NCI-H2029 treated with DMSO at 0.1 percent for 48 hours (cell line): ENCODE measurements around the gene THADA.
"Not testable (repeated sequence)": the region's sequence is repeated elsewhere in the genome, so short reads cannot be mapped to it uniquely, and the experiment has no call there.

ENCODE experiments used
- DNase-seq: peaks from one replicate; lab custom pipeline; 2025; lab: John Stamatoyannopoulos, UW

THADA gene

DNA sequence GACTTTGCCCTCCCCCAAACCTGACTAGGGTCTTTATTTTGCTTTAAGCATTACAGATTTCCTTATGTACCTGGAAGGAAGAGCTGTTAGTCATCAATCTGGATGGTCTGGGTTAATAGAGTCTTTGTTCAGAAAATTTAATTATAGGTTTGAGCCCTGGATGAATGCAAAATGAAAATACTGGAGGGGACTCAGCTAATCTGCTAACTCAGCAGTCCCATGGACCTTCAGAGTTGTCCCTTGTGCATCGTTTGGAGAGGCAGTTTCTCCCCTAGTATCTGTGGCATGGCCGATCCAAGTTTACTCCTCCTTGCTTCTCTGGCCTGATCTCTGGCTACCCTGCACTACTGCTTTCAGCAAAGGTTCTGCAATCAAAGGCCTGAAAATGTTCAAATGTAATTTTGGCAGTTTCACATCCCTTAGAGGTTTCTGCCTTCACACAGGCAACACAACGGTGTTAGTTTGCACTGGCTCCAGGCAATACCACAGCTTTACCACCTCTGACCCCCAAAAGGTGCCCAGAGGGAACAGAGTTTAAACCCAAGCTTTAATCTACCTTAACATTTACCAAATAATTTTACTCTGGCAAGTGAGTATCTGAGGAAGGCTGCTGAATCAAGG, 134.3 kb downstream of the THADA start:
- DNase-seq, result no peak

DNA sequence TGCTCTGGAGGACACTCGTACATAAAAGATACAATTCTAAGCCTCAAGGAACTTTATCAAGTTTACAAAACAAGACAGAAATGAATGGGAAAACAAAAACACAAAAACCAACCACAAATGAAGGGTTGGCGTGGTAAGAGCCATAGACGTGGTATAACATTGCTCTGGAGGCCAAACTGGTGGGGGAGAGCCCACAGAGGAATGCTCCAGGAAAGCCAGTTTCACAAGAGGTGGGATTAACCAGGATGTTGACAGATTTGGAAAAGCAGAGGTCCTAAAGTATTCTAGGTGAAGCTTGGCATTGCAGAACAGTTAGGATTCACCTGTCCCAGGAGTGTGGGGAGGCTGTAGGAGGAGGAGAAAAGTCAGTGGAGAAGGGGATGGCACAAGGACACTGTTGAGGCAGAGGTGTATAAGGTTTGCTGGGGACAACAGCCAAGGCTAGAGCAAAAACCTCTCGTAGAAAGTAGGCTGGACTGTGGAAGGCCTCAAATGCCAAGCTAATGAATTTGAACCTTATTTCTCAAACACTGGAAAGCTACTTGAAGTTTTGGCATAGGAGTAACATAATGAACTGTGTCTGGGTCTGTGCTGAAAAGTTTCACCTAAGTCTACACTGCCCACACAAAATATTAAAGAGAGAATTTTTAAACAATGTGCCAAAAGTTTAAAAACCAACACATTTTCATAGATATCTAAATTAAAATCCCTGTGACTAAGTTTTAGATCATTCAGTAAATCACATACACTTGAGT, 135.1 kb downstream of the THADA start:
- DNase-seq, result no peak

DNA sequence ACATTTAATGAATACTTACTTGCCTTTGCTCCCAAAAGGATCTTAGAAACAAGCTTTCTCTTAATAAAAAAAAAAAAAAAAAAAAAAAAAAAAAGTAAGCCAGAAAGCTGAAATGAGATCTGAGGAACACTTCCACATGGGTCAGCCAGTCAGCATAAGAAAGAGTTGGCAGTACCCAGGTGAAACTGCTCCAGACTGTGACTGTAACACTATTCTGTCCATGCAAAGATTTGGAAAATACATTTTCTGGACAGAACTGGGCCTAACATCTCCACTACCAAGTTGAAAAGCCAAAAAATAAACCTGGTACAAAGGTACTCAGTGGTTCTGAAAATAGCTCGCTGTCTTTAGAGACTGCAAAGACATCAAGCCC, 135.7 kb downstream of the THADA start:
- DNase-seq, result no peak

DNA sequence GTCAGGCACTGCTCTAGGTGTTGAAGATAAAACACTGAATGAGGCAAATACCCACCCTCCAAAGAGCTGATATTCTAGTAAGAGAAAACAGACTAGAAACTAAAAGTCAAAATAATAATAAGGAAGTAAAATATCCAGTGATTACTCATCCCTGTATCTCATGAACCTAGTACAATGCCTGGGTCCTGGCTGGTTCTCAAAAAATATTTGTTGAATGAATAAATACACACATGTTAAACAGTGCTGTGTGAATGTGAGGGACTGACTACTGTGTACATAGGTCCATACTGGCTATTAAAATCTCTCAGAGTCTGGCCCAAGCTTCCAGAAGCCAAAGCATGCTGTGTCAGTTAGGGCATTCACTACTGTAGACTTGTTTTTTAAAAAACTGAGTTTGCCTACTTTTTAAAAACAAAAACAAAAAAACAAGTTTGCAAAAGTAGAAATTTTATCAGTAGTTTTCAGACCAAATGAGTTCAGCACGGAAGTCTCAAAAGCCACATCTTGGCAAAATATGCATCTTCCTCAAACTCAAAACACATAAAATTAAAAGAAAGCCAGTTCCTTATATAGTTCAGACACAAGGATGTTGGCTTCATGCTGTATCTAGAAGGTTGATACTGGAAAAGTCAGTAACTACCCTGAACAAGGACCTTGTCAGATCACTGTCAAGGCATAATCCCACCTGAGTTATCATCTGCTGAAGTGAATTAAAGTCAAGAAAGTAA, 136.2 kb downstream of the THADA start:
- no peak for DNase-seq

DNA sequence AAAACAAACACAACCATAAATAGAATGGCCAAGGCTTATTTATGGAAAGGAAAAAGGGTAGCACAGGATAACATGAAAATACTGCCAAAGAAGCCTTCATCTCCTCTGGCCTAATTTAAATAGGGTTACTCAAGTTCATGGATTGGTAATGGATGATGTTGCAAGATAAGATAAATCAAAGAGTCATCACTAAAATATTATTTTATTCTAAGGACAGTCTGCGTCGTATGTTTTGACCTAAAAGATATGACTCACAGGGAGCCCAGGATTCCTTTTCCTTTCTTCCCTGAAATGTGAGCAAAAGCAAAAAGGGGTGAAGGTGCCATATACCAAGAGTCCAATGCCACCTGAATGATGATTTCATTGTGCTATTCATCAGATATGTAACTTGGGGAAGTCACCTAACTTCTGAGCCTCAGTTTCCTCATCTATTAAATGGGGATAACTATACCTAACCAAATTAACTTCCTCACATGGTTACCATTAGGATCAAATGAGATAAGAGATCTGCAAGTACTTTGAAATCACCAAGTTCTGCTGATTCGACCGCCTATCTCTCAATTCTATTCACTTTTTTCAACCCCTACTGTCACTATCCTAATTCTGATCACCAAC, 137.7 kb downstream of the THADA start:
- no peak for DNase-seq

DNA sequence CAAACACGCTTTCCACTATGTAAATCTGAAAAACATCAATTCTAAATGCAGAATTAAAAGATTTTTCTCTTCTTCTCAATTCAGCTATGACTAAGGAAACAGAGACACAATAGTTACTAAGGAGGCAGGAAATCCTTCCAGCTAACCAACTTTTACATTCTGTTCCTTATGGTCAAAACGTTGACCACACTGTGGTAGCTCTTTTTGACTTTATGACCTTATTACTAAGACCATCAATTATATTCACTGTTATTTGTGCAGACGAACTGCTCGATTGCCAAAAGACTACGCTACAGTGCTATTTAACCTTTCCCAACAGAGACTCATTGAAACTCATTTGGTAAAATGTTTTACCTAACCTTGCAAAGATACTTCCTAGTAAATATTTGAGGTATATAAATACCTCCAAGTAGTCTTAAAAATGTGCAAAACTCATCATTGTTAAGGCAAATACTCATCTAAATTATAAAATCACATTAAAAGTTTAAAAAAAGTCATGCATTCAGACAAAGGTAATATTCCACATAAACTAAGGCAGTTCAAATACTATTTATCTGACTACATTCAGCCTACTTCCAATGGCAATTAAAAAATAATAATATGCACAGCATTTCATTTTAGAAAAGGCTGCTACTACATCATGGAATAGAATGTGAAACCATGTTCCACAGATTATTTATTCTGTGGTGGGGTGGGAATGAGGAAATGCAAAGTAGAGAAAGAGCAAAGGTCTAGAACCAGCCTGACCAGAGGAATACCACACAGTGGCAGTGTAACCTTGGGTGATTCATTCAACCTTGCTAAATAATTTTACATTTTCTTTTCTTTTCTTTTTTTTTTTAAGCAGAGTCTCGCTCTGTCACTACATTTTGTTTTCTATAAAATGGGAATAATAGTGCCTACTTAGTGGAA, 139.9 kb downstream of the THADA start:
- no peak for DNase-seq

DNA sequence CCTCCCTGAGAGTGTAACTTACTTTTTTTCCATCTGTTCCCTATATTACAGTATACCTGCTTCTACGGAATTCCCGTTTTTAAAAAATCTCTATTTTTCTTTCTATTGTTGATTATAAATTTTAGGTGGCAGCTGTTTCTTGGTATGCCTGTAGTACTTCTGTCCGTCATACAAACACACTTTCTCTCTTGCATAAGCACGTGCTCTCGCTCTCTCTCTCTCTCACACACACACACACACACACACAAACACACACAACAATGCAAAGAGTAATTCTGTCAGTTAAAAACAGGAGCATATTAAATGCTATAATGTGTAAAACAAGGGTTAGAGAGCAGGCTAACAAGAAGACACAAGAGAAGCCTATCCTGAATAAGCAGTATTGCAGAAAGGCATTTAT, 140.5 kb downstream of the THADA start:
- no peak for DNase-seq

DNA sequence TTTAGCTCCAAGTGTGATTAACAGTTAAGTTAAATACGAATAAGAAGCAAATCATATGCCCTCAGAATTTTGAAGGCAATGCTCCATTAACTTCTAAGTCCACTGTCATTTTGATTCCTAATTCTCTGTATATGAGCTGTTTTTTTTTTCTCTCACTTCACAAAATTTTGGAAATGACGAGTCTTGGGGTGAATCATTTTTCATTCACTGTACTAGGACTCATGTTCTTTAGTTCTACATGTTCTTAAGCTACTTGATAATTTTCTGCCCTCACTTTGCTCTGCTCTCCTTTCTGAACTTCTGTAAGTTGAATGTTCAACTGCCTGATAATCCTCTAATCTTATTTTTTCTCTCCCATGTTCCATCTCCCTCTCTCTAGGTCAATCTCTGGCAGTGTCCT, 141.0 kb downstream of the THADA start:
- DNase-seq, result no peak

DNA sequence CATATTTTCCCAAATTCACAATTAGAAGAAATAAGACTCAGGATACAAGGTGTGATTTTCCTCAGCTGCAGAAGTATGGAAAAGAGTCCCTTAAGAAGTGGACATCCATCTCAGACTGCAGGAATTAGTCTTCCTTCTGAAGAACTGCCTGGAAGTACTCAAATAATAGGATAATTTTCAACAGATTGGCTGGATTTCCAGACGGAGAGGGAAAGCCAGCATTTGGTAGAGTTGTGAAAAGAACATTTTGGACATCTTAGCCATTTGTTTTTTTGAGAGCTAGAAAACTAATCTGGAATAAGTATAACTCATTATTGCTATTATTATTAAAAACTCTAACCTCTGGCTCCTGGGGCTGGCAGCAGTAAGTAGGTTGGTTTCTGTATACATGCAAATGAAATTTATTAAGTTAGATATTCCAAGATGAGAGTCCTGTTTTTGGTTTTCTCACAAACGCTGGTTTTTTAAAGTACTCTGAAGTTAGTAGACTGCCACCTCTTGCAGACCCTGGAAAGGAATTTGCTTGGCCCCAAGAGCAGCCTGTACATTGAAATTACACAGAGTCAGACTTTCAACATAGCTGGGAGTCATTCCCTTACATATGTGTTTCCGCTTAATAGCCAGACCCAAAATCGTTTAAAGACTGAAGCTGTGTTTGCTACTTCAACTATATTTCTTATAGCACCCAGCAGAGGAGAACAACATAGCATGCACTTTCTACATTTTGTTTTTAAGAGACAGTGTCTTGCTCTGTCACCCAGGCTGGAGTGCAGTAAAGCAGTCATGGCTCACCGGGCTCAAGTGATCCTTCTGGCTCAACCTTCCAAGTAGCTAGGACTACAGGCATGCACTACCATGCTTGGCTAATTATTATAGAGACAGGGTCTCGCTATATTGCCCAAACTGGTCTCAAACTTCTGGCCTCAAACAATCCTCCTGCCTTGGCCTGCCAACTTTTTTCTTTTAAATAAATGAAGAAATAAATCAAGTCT, 142.4 kb downstream of the THADA start:
- DNase-seq, result no peak

DNA sequence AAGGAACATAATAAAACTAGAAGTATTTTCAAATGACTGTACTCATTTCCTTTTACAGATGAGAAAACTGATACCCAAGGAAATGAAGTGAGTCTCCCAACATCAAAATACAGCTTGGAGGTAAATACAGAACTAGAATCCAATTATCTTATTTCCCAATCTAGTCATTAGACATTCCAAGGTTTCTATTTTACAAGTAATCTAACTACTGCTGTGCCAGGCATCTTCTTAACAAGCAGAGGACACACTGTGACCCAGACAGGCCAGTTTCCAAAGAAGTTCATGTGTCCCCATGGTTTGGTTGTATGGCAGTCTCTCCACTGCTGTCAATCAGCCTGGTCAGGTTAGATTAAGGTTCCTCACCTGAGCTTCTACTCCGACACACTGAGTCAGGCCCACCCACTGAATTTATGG, 143.5 kb downstream of the THADA start:
- no peak for DNase-seq

DNA sequence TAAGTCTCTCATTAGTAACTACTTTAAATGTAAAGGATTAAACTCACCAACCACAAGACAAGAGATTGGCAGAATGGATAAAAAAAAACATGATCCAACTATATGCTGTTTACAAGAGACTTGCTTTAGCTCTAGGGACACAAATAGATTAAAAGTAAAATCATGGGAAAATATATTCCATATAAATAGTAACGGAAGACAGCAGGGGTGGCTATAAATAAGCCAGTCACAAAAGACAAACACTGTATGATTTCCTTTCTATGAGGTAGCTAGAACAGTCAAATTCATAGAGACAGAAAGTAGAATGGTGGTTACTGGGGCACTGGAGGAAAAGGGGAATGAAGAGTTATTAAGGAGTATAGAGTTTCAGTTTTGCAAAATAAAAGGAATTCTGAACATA, 145.2 kb downstream of the THADA start:
- no peak for DNase-seq

DNA sequence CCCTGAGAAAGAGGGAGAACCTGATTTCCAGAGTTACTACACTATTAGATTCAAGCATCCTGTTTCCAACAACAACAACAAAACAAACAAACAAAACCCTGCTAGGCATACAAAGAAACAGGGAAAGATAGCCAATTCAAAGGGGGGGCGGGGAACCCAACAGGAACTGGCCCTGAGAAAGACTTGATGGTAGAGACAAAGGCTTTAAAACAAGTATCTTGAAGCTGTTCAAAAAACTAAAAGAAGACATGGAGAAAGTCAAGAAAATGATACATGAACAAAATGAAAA, 147.1 kb downstream of the THADA start:
- no peak for DNase-seq

DNA sequence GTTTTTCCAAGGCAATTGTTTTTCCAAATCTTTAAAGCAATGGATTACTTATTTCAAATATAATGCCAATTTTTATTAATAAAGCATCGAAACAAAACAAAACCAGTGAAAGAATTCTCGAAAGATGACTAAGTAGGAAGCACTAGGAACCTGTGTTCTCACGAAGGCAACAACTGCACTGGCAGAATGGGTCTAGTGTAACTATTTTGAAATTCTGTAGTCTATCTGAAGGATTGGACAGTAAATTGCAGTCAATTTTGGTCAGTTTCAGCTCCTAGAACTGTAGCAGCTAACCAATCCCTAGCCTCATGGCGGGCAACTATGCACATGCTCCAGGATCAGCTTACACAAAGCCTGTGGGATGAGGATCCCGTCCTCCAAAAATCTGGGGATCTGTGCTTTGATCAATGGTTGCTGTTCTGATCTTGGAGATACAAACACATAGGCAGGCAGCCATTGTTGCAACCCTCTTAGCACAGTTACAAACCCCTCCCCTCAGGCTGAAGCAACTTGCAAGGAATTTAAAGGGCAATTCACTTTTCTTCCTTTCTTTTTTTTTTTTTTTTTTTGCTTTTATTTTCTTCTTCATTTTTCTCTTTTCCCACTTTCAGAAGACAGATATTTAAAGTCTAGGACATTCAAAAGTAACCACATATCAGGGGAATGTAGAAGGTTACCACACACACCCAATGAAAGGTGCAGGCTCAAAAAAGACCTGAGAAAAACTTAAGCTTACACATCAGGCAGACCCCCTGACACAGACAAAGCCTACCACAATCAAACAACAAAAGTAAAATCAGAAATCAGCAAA, 147.6 kb downstream of the THADA start:
- DNase-seq, result no peak

DNA sequence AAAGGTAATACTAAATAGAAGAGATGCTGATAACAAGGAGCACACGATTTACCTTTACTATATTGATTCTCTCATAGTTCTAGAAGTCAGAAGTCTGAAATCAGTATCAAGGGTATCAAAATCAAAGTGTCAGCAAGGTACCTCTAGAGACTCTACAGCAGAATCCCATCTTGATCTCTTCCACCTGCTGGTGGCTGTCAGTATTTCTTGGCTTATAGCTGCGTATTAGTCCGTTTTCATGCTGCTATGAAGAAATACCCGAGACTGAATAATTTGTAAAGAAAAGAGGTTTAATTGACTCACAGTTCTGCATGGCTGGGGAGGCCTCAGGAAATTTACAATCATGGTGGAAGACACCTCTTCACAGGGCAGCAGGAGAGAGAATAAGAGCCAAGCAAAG, 149.1 kb downstream of the THADA start:
- DNase-seq, result not testable (repeated sequence)

DNA sequence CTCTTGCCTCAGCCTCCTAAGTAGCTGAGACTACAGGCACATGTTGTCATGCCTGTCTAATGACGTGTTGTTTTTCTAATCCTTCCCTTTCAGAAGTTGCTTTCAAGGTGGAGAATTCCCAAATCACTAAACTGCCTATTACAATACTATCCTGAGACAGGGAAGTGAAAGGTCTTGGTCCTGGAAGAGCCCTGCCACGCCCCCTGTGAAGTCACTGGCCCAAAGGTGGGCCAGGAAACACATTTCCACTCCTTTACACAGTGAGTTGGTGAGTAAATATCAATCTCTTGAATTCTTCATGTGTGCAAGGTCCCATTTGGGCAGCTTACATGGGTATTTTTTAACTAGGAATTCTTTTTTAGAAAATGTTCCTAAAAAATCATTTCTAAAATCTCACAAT, 150.1 kb downstream of the THADA start:
- no peak for DNase-seq

DNA sequence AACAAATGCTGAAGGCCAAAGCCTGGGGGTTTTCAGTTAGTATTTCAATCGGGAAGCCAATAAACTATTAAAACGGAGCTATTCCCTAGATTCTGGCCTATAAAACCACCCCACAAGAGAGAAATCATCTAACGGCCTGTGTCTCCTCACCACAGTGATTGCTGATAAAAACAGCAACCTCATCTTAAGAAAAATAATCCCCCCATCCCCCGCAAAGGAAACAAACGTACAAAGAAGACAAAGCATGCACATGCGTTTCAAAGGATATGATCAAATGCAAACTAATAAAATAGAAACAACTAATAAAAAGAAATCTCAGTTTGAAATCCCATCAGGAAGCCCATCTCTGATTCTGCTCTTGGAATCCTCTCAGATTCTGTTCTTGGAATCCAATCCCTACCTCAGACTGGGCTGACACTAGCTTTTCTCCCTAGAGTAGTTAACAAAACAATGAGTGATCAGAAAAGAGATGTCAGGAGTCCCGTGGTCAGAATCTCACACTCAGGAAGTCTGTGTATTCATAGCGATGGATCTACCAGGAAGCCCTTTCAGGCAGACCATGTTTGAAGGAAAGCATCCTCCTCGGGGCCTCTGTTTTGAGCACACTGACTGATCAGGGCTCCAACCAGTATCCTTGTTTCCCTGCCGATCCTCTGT, 150.7 kb downstream of the THADA start:
- no peak for DNase-seq

DNA sequence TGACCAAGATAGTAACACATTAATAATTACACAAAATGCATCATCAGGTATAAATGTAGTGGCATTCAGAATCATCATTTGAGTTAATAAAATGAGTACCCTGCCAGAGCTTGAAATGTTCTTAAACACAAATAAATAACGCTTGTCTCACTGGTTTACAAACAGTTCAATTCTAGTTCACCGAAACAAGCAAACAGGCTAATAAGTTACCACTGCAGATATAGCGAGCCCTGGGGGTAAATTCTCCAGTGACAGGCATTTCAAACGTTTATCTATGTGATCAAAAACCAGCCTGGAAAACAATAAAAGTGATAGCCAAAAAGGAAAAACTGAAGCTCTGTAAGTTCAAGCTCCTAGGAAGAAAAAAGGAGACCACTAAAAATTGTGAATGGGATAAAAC, 152.6 kb downstream of the THADA start:
- DNase-seq, result no peak

DNA sequence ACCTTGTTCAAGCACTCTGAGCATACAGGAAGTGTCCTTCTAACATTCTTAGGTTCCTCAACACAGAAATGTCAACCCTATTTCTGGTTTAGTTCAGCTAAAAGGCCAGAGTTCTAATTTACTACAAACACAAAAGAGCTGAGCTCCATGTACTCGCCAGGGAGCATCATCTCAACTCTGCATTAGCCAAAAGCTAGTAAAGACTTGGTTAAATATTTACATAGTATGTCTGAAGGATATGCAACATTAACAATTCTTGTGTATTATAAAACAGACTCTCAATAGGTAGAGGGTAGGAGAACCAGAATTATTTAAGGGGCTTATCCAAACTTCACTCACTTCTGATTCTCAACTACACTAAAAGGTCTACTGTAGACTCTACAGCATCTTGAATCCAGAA, 154.6 kb downstream of the THADA start:
- DNase-seq, result no peak

DNA sequence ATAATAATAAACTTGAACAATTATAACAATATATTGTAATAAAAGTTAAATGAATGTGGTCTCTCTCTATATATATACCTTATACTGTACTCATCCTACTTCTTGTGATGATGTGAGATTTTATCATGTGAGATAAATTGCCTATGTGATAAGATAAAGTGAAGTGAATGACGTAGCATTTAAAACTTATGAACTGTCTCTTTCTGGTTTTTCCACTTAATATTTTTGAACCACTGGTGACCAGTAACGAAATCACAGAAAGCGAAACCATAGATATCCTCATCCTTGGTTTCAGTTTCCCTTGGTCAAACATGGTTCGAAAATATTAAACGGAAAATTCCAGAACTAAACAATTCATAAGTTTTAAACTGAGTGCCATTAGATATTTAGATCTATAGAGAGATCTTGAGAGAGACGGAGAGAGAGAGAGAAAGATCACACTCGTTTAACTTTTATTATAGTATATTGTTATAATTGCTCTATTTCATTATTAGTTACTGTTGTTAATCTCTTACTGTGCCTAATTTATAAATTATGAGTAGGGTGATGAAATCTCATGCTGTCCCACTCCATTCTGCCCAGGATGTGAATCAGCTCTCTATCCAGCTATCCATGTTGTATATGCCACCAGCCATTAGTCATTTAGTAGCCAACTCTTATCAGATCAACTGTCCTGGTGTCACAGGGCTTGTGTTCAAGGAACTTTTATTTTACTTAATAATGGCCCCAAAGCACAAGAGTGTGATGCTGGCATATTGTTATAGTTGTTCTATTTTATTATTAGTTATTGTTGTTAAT, 156.8 kb downstream of the THADA start:
- DNase-seq, result no peak
